SHP77 (cell line): Measurements from ENCODE around the gene HDDC3.

ENCODE experiments used
- DNase-seq, 2 experiments: peaks; one replicate each; lab custom pipeline; 2025; lab: John Stamatoyannopoulos, UW

Gene HDDC3

GRCh38 chr15:90931828-90932659 lies at the start of gene HDDC3:
Gene HDDC3 (minus strand): TSS chr15:90932549. CDS start chr15:90932540, 9 bp downstream.
- DNase-seq = peak; percentile 83 to 91

- DNase-seq = no peak
These were observed 49.8 kb upstream of the HDDC3 start for GRCh38 chr15:90982135-90982534.

- DNase-seq = no peak
These were observed 49.3 kb upstream of the HDDC3 start for GRCh38 chr15:90981681-90982080.

- no peak for DNase-seq
These were observed 47.2 kb upstream of the HDDC3 start for GRCh38 chr15:90979582-90979981.

- DNase-seq = no peak
These were observed 41.9 kb upstream of the HDDC3 start for GRCh38 chr15:90974216-90974615.

- DNase-seq = no peak
These were observed 39.8 kb upstream of the HDDC3 start for GRCh38 chr15:90972133-90972532.

- DNase-seq = no peak
These were observed 37.9 kb upstream of the HDDC3 start for GRCh38 chr15:90970274-90970673.

- DNase-seq = no peak
These were observed 36.1 kb upstream of the HDDC3 start for GRCh38 chr15:90968434-90968833.

- no peak for DNase-seq
These were observed 34.9 kb upstream of the HDDC3 start for GRCh38 chr15:90967206-90967605.

GRCh38 chr15:90966262-90966661 lies 33.9 kb upstream of the HDDC3 start:
- DNase-seq = no peak

- no peak for DNase-seq
These were observed 29.7 kb upstream of the HDDC3 start for GRCh38 chr15:90962021-90962420.

- no peak for DNase-seq
These were observed 28.1 kb upstream of the HDDC3 start for GRCh38 chr15:90960298-90961091.

GRCh38 chr15:90959894-90960293 lies 27.5 kb upstream of the HDDC3 start:
- no peak for DNase-seq

GRCh38 chr15:90959028-90959595 lies 26.8 kb upstream of the HDDC3 start:
- no peak for DNase-seq

GRCh38 chr15:90957791-90958190 lies 25.4 kb upstream of the HDDC3 start:
- DNase-seq = peak; percentile 8 to 9

GRCh38 chr15:90957031-90957790 lies 24.9 kb upstream of the HDDC3 start:
- DNase-seq = no peak

GRCh38 chr15:90956274-90957030 lies 24.1 kb upstream of the HDDC3 start:
- DNase-seq = peak; percentile 37 to 83

- peak; percentile 8 to 22 for DNase-seq
These were observed 23.4 kb upstream of the HDDC3 start for GRCh38 chr15:90955624-90956273.

GRCh38 chr15:90954712-90955623 lies 22.6 kb upstream of the HDDC3 start, which contains the start of gene RCCD1:
Gene RCCD1 (plus strand): TSS chr15:90954884. CDS start chr15:90956735, 1,851 bp downstream.
- peak; percentile 93 to 97 for DNase-seq
